Muscle layer of duodenum (tissue), 2 donors: ENCODE results near the gene CD53.
A peak's percentile ranks its signal among the peaks of the same experiment; 100 is the strongest.
"Not testable (repeated sequence)": the region's sequence is repeated elsewhere in the genome, so short reads cannot be mapped to it uniquely, and the experiment has no call there.

Source experiments
- H3K27ac ChIP-seq: one replicate; pipeline ENCODE4 v1.7.0; 2013; ENCODE audit warnings: mild to moderate bottlenecking, low read length
- H3K27me3 ChIP-seq: one replicate; pipeline ENCODE4 v1.7.0; 2013; ENCODE audit warnings: low read depth, mild to moderate bottlenecking, control low read depth, low read length
- H3K36me3 ChIP-seq, 2 donors: one replicate each; pipeline ENCODE4 v1.7.0; 2013; ENCODE audit warnings: low read length in 2 of 2, control low read depth in 1 of 2, mild to moderate bottlenecking in 1 of 2; ENCODE audit not compliant: insufficient read depth in 2 of 2, control insufficient read depth in 1 of 2
- H3K4me1 ChIP-seq, 2 donors: one replicate each; pipeline ENCODE4 v1.7.0; 2013; ENCODE audit warnings: low read length in 2 of 2, mild to moderate bottlenecking in 2 of 2, control low read depth in 1 of 2, moderate library complexity in 1 of 2; ENCODE audit not compliant: insufficient read depth in 2 of 2, control insufficient read depth in 1 of 2
- H3K4me3 ChIP-seq, 2 donors: one replicate each; pipeline ENCODE4 v1.7.0; 2013; ENCODE audit warnings: low read length in 2 of 2, low read depth in 1 of 2, mild to moderate bottlenecking in 1 of 2
- H3K9me3 ChIP-seq, 2 donors: one replicate each; pipeline ENCODE4 v1.7.0; 2013; ENCODE audit warnings: low read length in 2 of 2, control low read depth in 1 of 2, mild to moderate bottlenecking in 1 of 2; ENCODE audit not compliant: control insufficient read depth in 1 of 2
- donor health status: healthy.

CD53 gene

DNA sequence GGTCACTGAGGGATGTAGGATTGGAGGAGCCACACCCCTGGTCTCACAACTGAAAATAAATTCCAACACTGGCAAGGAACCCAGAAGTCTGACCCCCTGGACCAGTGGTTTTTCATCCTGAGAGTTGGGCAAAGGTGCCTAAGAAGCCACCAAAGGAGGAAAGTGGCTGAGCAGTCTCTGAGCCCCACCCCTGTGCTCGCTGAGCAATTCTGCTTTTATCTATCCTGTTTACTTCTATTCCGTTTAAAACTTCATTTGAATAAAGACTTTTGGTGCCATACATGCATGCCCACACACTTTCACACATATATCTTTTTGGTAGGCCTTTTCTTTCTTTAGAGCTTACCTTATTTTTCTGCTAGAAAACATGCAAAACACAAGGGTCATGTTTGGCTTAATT lies 13.9 kb upstream of the CD53 start:
- no peaks in the 10 kb centered on the region for H3K4me1 ChIP-seq
- H3K4me3 ChIP-seq = no peak overlapping the region
- H3K9me3 ChIP-seq = peaks cover 0 to 4% of the 10 kb centered on the region in 2 donors
- no peaks in the 10 kb centered on the region for H3K36me3 ChIP-seq
- no peak overlapping the region for H3K27ac ChIP-seq
- H3K27me3 ChIP-seq = no peaks in the 10 kb centered on the region

DNA sequence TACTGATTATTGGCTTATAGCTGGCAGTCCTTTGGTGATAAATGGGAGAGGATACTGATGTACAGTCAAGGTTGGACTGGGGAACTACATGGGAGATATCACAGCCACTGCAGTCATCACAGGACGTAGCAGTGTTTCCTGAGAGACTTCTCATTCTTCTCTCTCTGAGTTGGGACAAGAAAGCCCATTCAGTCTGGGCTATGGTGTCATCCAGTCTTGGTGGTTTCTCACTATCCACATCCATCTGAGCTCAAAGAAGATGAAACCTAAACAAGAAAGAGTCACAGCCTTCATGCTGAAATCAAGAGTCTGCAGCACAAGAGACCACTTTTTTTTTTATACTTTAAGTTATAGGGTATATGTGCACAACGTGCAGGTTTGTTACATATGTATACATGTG lies 12.8 kb upstream of the CD53 start:
- peaks cover 0 to 9% of the 10 kb centered on the region in 2 donors for H3K9me3 ChIP-seq
- H3K36me3 ChIP-seq = no peaks in the 10 kb centered on the region
- no peaks in the 10 kb centered on the region for H3K27me3 ChIP-seq
- H3K27ac ChIP-seq = no peak overlapping the region
- H3K4me1 ChIP-seq = no peaks in the 10 kb centered on the region
- H3K4me3 ChIP-seq = no peak overlapping the region

DNA sequence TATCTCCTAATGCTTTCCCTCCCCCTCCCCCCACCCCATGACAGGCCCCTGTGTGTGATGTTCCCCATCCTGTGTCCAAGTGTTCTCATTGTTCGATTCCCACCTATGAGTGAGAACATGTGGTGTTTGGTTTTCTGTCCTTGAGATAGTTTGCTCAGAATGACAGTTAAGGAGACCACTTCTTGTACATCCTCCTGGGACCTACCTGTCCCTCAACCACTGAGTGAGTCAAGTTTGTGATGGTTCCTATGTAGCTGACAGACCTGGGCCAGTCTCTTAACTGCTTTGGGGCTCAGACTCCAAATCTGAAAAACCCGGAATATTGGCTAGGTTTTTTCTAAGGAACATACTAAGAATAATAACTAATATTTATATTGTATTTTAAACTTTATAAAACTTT lies 12.3 kb upstream of the CD53 start:
- H3K27ac ChIP-seq, H3K4me1 ChIP-seq: not testable (repeated sequence)

DNA sequence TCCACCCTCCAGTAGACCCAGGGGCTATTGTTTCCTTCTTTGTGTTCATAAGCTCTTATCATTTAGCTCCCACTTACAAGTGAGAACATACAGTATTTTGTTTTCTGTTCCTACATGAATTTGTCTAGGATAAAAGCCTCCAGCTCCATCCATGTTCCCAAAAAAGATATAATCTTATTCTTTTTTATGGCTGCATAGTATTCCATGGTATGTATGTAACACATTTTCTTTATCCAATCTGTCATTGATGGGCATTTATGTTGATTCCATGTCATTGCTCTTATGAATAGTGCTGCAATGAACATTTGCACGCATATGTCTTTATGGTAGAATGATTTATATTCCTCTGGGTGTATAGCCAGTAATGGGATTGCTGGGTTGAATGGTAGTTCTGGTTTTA lies 11.0 kb upstream of the CD53 start:
- not testable (repeated sequence) for H3K4me1 ChIP-seq, H3K36me3 ChIP-seq, H3K9me3 ChIP-seq, H3K27me3 ChIP-seq, H3K27ac ChIP-seq, H3K4me3 ChIP-seq

More for the DNA sequence above, 12.3 kb upstream of the CD53 start:
- not testable (repeated sequence) for H3K9me3 ChIP-seq, H3K36me3 ChIP-seq, H3K4me3 ChIP-seq, H3K27me3 ChIP-seq

DNA sequence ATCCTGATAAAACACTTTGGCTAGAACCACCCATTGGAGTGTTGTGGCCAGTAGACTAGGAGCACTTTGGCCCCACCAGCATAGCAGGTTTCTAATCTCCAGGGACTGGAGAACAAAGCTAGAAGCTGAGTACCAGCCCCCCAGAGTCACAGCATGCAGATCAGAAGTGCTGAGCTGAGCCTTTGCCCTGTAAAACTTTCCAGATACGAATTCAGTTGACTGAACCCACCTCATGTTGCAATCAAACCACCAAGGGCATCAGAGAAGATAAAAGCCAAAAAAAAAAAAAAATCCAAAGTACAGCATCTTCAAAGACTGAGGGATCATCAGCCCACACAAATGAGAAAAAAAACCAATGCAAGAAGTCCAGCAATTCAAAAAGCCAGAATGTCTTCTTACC lies 8.7 kb upstream of the CD53 start:
- Histone ChIP-seq H3K27ac (no peak overlapping the region), H3K9me3 (peaks cover 0 to 24% of the 10 kb centered on the region in 2 donors), H3K36me3 (no peaks in the 10 kb centered on the region), H3K4me1 (no peaks in the 10 kb centered on the region), H3K4me3 (no peak overlapping the region), H3K27me3 (no peaks in the 10 kb centered on the region)

DNA sequence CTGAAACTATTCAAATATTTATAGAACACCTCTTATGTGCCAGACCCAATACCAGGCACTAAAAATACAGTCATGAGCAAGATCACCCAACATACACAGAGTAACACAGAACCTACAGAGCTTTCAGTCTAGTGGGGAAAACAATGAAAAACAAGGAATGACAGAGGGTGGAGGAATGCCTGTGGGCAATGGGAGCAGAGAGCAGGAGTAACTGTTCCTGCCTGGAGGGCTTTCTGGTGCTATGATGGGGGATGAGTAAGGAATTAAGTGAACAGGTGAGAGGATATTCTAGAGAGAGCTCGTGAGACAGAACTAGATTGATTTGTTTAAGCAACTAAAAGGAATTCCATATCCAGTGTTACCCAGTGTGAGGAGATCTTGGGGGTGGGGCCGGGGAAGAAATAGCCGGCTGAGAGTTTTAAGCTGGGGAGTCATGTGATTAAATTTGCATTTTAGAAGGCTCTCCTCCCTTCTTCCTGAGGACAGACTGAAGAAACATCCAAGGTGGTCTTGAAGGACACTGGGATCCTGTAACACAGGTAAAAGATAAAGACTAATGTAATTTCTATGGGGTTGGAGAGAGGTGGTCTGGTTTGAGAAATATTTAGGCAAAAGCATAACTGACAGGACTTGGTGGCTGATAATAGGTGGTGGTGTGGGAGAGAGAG lies 2.1 kb upstream of the CD53 start:
- H3K27me3 ChIP-seq = no peaks in the 10 kb centered on the region
- no peak overlapping the region for H3K27ac ChIP-seq
- H3K9me3 ChIP-seq = peaks cover 0 to 15% of the 10 kb centered on the region in 2 donors
- H3K36me3 ChIP-seq = no peaks in the 10 kb centered on the region
- H3K4me1 ChIP-seq = no peaks in the 10 kb centered on the region
- no peak overlapping the region for H3K4me3 ChIP-seq

DNA sequence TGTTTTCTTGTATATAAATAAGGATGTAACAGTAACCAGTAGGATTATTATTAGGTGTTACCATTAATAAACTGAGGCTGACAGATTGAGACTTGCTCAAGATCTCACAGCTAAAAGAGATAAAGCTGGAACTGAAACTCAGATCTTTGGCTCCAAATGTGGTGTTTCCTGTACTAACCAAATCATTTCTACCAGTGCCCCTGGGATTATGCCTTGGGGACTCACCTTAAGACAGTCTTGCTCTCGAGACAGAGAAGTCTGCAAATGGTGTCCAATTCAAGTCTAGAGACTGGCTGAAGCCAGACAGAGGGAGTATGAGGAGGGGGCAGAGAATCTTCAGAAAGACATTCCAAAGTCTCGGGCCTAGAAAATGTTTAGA lies 593 bp upstream of the CD53 start:
- H3K27me3 ChIP-seq = no peaks in the 10 kb centered on the region
- H3K9me3 ChIP-seq = peaks cover 0 to 10% of the 10 kb centered on the region in 2 donors
- peak overlapping the region; percentile 77 for H3K27ac ChIP-seq
- H3K4me1 ChIP-seq = no peaks in the 10 kb centered on the region
- no peaks in the 10 kb centered on the region for H3K36me3 ChIP-seq
- H3K4me3 ChIP-seq = peak overlapping the region in 1 of 2 donors; percentile 67

DNA sequence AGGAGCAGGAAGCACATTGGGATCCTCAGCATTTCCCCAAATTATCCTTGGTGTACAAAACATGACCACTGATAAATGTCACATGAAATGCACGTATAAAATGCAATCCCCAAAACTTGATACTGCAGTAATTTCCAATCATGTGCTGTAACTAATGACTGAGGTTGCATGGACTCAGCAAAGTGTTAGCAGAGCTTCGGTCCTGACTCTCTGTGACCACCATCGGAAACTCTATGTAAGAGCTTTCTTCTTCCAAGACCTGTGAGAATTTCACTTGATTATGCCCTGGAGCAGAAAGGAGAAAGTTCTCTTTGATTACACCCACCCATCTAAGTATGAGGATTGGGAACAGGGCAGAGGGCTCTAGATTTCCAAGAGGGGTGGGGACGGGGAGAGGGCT lies 908 bp downstream of the CD53 start:
- H3K27ac ChIP-seq = peak overlapping the region; percentile 77
- peaks cover 0 to under 1% of the 10 kb centered on the region in 2 donors for H3K9me3 ChIP-seq
- H3K27me3 ChIP-seq = no peaks in the 10 kb centered on the region
- peak overlapping the region; percentile 32 to 67 for H3K4me3 ChIP-seq
- no peaks in the 10 kb centered on the region for H3K36me3 ChIP-seq
- no peaks in the 10 kb centered on the region for H3K4me1 ChIP-seq

DNA sequence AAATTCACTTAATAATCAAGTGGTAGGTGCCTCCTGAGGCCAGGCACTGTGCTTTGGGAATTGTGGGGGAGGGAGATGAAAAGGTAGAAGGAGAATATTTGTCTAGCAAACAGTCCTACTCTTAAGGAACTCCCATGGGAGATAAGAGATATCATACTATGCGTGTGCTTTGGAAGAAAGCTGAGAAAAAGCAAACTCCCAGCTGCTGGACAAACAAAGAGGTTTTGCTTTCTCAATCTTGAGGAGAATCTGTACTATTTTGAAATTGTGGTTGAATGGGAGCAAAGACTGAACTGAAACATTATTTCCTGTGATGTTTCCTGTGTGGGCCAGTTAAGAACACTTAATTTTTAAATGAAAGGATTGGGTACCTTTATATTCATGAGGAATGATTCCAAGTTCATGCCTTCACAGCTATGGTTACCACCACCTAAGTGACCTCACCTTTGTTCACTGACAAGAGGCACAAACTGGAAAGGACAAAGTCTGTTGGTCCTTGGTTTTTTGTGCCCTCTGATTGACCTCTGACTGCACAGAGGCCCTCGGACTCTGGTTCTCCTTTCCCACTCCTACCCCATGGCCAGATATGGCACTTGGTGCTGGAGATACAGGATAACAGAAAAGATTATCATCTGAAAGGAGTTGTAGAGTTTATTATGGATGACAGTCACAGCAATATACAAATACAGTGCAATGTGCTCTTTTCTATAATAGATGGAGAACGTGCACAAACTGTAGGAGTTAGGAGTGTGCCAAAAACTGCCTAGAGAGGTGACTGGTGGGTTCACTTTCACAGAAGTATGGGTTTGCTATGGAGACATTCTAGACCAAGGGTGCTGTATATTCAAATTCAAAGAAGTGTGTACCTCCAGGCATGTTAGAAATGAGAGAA lies 1.6 kb downstream of the CD53 start:
- Histone ChIP-seq H3K27ac (peak overlapping the region; percentile 77), H3K36me3 (no peaks in the 10 kb centered on the region), H3K27me3 (no peaks in the 10 kb centered on the region), H3K4me3 (peak overlapping the region; percentile 32 to 67), H3K9me3 (no peaks in the 10 kb centered on the region), H3K4me1 (no peaks in the 10 kb centered on the region)

DNA sequence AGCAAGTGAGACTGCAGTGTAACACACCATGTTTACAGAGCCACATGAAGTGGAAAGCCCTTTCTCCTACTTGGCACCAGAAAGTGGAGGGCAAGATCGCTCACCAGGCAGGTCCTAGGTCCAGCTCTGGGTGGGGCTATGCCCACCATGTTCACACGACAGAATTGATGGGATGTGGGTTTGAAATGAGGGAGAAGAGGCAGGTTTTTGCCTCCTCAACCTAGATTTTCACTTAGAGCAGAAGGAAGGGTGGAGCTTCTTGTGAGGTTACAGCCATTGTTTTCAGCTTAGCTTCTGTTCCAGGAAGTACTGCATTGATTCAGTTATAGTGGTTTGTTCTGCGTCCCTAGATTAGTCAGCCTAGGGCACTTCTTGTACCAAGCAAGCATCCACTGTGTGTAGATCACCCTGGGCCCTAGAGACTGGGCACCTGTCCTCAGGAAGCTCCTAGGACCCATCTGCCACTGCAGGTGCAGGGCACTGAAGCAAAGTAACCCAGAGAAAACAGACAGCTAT lies 2.3 kb downstream of the CD53 start:
- Histone ChIP-seq H3K4me1 (no peaks in the 10 kb centered on the region), H3K27me3 (no peaks in the 10 kb centered on the region), H3K27ac (peak overlapping the region; percentile 77), H3K9me3 (no peaks in the 10 kb centered on the region), H3K36me3 (no peaks in the 10 kb centered on the region), H3K4me3 (peak overlapping the region; percentile 32 to 67)

DNA sequence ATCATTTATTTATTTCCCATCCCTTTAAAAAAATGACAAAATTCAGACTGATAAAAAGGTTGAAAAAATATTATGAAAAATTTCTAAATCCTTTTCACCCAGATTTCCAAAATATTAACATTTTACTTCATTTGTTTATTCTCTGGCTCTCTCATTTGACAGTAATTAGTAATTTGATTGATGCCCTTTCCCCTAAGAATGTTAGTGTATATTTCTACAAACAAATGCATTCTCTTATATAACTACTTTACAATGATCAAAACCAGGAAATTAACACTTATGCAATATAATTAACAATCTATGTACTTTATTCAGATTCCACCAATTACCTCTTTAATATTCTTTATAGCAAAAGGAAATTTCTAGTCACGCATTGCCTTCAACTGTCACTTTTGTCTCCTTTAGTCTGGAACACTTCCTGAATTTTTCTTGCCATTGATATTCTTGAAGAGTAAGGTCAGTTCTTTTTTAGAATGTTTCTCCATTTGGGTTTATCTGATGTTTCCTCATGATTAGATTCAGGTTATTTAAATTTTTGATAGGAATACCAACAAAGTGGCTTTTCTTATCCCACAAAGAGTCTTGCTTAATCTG lies 3.9 kb downstream of the CD53 start:
- Histone ChIP-seq H3K4me3 (no peak overlapping the region), H3K4me1 (no peaks in the 10 kb centered on the region), H3K36me3 (no peaks in the 10 kb centered on the region), H3K27me3 (no peaks in the 10 kb centered on the region), H3K9me3 (no peaks in the 10 kb centered on the region), H3K27ac (no peak overlapping the region)
